Ecto neural progenitor cell (in vitro differentiated cells): Measurements from ENCODE around the gene FBN2.

Experiments
- DNase-seq: peaks from one replicate; pipeline ENCODE4 v3.0.0-alpha.2; 2018; ENCODE audit warnings: low spot score

The FBN2 gene

DNA sequence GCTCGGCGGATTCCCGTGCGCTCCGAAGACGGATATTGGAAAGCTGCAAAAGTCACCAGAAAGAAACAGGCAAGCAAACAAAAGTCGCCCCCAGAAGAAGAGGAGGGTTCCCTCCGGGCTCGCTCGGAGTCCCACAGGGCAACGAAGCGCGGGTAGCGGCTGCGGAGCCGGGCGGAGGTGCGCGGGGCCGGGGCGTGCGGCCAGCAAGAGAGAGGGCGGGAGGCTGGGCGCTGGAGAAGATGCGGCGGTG, at the start of gene FBN2:
Gene FBN2 (minus strand): TSS at position 246 of the 250 bp plus-strand sequence. CDS start 642 bp downstream, outside the sequence.
- DNase-seq, result no peak

DNA sequence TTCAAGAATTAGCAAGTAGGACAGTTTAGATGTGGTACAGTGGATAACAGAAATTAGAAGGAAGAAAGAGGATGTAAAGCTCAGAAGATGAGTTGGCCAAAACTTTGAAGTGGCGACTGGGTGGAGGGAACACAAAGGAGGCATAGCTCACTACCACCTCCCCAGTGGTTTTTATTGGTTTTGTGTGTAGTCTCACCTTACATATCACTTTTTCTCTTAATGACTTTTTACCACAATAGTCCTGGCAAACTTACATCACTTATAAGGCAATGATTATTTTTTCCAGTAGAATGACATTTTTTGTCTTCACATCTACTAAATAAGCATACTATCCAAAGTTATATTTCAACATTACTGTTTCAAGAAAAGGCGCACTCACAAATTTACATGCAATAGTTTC, 49.2 kb upstream of the FBN2 start:
- no peak for DNase-seq

DNA sequence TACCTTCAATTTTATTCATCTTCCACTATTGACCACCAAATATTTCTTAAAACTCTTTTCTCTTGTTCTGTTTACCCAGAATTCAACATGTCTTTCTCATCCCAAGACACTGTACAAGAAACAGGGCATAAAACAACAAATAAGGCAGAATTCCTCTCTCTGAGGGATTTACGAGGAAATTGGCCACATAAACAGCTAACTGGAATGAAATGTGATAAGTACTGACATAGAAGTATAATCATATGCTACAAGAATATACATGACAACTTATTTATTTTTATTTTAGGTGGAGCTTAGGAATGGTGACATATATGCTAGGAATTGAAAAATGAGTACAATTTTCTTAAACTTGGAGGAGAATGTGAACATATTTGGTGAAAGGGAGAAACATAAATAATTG, 48.8 kb upstream of the FBN2 start:
- no peak for DNase-seq

DNA sequence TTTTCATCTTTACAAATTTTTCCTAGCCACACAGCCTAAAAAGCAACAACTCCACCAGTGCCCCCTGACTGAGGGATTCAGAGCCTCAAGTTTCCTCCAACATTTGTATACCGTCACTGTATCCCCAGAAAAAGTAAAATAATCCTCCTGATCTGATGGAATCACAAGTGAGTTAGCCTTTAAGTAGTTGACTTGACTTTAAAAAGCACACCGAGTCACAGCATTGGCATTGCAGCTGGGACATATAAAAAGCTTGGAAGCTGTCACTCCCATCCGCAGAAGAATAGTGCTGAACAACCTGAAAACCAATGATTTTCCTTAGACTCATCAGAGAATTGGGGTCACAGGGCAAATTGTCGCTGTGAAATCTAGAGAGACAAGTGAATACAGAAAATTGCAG, 41.6 kb upstream of the FBN2 start:
- DNase-seq, result no peak

DNA sequence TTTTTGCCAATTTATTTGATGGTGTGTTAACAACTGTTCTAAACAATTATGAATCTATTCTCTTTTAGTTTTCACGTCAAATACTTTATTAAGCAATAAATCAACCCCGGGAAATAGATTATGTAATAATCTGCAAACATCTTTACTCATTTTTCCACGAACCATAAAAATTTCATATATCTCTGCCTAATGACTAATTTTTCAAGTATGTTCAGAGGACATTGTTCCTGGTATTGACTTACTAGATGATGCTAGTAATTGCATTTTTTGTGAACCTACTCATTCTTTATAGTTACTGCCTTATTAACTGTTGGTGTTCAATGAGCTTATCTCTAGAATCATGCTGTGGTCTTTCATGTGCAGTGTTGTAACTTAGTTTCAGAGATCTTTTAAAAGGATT, 41.0 kb upstream of the FBN2 start:
- no peak for DNase-seq

DNA sequence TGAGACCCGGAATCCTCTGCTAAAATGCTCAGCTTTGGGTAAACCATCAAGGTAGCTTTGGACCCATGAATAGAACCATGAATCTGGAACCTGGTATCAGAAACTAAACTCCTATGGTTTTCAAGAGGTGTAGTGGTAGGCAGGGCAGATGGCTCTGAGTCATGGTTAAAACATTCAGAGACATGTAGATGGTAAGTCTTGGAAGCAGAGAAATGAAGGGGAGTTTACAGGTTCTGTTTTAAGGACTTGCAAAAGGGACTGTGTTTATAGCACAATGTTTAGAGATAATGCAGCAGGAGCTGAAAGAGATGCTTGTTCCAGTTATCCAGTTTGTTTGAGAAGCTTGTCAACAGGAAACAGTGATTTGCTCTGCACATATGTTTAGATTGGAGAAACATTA, 36.0 kb upstream of the FBN2 start:
- DNase-seq, result no peak

DNA sequence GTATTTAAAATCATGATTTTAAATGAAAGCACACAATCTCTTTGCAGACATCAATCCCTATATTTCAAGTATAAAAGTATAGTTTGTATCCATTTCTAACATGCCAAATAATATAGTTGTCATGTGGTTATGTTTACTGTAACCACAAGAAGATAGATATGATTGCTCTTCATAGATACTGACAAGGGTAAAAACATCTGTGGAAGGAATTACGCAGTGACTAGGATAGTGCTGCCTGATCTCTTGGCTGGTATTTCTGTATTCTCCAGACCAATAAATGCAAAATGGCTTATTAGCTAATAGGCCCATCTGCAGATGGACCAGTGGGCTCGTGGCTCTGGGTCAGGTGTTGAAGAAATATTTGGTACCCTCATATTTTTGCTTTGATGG, 34.9 kb upstream of the FBN2 start:
- no peak for DNase-seq

DNA sequence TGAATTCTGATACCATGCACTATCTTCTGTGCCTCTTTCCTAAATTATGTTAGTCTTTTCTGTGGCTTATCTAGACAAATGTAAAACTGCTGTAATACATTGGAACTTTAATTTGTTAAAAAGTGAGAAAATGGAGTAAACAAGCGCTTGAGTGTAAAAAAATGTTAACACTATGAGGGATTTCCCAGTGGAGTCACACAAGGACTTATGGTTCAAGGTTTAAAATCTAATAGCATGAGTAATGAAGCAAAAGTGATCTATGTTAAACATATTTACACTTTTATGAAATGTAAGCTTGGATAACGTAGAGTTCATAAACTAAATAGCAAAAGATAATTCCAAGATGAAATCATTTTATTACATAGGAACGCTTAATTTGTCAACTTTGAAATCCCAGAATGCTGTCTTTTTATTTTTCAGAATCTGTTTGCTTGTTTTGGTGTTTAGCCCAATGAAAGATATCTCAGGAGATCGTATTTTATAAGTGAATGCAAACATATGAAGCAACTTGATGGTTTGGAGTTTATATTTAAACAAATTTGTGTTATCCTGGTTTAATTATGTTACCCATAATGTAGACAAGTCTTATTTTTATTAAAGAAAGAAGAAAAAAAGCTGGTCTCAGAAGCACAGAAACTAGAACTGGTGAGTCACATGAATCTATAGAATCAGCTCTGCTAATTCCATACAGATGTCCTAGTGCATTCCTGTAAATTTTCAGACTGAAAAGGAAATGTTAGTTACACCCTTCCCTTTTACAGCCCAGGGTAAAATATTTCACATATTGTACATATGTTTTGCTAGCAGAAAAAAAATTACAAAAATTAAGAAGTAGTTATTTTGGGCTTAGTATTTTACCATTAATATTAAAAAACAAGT, 34.2 kb upstream of the FBN2 start:
- no peak for DNase-seq

DNA sequence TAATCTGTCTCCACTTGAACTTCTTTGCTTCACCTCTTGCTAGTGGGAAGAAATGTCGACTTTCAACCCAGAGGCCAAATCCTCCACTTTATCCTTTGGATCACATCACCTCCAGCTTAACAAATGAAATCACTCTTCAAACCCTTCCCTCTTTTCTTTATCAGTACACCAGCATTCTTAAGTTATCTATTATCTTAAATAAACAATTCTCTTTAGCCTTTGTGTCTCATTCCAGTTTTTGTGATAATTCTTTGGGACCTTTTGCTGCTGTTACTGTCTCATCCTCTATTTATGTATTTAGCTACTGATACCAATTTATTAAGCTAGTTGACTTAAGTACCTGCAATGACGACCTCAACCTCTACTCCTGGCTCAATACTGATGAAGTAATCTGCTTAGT, 28.1 kb upstream of the FBN2 start:
- no peak for DNase-seq

DNA sequence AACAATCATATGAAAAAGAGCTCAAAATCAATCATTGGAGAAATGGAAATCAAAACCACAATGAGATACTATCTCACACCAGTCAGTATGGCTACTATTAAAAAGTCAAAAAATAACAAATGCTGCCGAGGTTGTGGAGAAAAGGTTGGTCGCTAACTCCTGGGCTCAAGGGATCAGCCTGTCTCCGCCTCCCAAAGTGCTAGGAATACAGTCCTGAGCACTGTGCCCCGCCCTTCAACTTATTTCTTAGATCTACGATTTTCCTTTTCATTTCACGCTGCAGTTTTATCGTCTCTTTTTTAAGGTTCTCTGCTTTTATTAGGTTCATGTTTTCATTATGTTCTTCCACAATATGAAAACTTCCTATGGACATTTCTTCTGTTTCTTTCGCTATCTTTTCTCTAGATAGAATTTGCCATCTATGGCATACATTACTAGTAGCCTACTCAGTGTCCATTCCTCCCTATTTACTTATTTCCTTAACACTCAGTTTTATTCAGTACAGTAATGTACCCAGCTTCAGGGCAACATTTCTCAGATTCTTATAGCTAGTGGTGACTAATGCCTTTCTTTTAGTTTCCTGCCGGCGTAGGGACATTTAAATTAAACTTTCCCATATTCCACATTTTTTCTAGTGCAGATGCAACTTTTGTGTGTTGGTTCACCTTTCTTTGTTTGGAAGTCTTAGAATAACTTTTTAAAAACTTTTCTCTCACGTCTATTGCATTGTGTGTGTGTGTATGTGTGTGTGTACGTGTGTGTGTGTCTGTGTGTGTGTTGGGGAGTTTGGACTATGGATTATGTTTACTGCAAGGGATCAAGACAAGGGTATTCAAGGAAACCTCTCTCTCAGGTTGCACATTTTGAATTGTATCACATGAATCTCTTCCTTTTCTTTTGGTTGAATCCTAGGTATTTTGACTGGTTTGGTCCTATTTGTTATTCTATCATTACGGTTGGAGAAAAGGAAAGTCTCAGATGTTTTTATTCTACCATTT, 21.6 kb upstream of the FBN2 start:
- no peak for DNase-seq

DNA sequence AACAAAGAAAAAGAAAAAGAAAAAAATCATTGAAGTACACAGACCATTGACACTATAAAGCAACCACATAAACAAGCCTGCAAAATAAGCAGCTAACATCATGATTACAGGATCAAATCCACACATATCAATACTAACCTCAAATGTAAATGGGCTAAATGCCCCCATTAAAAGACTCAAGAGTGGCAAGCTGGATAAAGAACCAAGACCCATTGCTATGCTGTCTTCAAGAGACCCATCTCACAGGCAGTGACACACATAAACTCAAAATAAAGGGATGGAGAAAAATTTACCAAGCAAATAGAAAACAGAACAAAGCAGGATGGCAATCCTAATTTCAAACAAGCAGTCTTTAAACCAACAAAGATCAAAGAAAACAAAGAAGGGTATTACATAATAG, 15.7 kb upstream of the FBN2 start:
- DNase-seq, result no peak

DNA sequence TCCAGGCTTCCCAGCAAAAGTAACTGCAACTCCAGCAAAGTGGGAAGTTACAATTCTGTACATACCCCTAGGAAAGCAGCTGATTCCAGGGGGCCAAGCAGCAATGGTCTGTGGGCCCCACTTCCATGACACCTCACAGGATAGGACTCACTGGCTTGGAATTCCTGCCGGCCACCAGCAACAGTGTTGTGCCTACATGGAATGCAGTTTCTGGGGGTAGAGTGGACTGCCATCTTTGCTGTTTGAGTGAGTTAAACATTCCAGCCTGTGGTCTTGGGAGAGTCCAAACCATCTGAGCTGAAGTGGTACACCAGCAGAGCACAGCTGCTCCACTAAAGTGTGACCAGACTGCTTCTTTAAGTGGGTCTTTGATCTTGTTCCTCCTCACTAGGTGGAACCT, 13.4 kb upstream of the FBN2 start:
- DNase-seq, result no peak

DNA sequence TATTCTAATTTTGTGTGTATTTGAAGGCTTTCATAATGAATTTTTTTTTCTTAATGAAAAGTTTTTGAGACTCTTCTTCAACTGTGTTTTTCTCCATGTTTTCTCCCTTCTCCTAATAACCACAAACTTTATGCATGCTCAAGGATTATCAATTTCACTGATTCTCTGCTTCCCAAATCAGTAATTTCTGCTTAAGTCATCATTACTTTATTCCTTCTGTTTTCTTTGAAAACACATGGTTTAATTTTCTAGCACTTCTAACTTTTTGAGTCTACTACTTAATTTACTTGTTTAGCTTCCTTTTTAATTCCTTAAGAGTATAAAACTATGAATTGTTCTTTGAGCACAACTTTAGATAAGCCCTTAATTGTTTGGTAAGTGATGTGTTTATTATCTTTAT, 11.5 kb upstream of the FBN2 start:
- no peak for DNase-seq

DNA sequence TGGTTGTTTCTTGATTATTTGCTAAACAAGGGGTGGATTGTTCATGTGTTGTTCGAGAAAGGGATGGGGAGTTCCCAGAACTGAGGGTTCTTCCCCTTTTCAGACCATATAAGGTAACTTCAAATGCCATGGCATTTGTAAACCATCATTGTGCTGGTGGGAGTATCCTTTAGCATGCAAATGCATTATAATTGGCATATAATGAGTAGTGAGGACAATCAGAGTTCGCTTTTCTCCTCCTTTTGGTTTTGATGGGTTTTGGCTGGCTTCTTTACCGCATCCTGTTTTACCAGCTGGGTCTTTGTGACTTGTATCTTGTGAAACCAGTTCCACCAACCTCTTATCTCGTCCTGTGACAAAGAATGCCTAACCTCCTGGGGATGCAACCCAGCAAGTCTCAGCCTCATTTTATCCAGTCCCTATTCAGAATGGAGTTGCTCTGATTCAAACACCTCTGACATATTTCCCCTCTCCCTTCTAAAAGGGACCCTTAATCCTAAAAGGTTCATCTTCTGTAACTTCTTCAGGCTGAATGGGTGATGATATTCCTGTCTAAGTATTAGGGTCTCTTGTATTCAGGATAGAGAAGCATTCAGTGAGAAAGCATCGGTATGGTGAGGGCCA, 8.7 kb upstream of the FBN2 start:
- DNase-seq, result no peak

DNA sequence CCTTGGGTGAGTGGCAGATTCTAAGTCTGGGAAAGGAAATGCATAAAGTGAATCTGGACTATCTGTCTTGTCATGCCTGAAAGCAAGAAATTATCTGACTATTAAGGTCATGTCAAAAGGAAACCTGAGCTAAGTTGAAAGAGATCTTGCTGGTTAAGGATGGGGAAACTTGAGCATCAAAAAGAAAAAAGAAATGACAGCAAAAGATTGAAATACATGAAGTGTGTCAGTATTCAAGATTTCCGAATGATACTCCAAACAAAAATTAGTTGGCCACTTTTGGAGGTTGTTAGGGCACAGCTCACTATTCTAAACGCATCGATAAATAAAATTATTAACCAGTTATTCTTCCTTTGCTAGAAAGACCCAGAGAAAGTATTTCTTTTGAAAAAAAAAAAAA, 3.3 kb upstream of the FBN2 start:
- DNase-seq, result no peak

DNA sequence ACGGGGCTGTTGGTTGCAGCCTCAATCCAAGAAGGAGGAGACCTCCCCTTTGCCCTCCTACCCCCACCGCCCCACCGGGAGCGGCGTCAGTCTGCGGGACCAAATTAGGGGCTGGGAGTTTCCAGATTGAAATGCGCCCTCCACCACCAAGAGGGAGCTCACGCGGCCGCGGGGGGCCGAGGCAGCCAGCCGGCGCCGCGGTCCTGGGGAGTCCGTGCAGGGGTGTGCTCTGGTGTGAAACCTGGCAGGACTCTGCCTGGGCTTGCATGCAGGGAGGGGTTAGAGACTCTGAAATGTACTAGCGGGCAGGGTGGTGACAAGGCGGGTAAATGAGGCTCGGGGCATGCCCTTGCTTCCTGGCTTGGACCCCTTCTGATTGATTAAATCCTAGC, 989 bp upstream of the FBN2 start:
- no peak for DNase-seq

DNA sequence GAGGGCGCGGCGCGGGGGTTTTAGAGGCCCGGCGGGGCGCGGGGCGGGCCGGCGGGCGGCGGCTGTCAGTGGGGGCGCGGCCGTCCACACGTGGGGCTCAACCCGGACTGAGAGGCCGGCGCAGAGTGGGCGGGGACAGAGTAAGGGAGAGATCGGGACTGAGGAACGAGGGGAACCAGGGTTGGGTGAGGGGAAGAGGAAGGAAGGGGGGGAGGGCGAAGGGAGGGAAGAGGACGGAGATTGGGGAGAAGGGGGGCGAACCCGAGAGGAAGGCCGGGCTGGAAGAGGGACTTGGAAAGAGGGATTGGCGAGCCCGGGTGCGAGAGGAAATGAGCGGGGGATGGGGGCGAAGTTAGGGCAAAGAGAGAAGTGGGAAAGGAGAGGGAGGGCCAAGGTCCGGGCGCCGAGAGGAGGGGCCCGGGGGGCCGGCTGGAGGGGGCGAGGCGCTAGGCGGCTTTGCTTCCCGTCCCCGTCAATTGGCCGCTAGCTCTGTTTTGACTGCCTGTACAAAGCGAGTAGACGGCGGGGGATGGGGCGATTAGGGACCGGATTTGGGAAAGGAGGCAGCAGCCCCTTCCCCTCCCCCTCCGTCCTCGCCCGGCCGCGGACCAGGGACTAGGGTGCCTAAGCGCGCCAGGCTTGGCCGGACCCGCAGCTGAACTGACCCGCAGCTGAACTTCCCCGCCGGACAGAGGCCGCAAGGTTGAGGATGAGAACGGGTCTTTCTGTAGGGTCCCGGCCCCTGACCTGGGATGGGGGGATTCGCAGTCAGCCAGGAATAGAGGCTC, 399 bp upstream of the FBN2 start:
- peak; percentile 92 for DNase-seq

DNA sequence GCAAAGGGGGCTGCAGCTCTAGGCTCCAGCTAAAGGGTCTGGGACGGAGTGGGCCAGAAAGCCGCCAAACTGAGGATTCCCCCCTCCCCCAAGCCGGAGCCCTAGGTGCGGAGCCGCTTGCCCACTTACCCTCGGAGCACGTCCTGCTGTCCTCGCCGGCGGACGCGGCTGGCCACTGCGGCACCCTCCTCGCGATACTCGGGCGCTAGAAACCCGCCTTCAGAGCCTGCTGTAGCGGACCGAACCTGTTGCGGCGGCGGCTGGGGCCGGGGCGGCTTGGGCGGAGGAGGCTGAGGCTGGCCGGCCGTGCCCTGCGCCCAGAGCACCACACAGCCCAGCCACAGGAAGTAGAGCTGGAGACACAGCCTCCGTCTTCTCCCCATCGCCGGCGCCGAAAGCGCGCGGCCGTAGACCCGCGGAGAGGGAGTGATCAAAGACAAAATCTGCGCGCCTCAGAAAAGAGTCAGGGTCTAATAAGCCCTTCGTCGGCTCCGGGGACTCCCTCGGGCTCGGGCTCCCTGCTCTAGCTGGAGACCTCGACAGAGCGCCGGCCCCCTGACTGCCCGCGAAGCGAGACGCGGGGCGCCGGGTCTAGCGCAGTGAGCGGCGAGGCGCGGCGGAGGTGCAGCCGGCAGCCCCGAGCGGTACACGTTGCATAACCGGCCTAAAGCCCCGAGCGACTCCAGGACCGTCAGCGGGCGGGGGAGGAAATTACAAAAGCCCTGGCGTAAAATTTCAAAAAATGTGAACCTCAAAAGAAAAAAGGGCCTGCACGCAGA, 635 bp downstream of the FBN2 start:
- peak; percentile 74 for DNase-seq

DNA sequence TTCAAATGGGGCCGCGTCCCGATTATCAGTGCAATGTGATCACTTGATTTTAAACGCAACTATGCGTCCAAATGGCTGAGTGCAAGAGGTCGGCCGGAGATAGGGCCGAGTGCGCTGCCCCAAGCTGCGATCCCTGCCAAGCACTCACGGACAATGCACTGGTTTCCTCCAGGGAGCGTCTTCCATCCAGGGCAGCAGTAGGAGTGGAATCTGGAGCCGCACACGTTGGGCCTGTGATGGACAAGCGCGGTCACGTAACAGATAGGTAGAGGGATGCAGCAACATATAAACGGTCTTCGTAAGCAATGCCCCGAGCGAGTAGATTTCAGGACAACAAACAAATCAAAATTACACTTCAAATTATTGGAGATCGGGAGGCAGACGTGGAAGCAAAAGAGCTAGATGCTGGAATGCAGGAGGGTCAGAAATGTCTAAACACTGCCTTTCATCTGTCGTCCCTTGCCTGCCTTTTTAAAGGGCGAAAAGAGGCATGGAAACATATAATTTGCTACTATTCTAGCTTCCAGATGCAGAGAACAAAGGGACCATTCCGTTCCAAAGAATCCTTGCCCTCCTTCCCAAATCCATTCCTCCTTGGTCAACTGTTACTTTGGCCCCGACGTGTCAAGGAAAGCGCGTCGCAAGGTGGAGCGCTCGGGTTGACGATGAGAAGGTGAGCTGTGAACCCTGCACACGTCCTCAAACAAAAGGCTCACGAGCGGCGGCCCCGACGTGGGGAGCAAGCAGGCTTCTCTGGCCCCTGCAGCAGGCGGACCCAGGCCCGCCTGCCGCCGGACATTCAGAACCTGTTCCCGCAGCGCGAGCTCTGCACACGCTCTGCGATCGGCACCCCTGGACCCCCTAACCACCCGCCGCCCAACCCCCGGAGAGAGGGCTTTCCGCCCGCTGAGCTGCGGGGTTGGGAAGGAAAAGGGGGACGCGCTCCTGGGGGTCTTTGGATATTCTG, 1.5 kb downstream of the FBN2 start:
- peak; percentile 66 for DNase-seq

DNA sequence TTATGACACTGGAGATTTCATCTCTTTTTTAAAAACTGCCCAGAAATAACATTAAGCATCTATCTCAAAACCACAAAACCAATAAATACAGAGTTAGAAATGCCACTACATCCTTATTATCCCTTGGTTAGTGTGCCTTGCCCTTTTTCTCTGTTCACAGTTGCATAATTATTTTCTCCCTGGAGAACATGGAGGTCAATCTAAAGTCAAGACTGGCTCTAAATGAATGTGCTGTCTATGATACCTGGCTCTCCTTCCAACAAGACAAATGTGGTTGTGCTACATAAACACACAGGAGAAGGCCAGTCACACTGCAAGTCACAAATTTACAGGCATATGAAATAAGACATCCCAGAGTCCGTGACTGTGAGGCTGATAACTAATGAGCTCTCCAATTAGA, 2.8 kb downstream of the FBN2 start:
- DNase-seq, result no peak
